Measurements from ENCODE around the gene PCNX2.

DNA sequence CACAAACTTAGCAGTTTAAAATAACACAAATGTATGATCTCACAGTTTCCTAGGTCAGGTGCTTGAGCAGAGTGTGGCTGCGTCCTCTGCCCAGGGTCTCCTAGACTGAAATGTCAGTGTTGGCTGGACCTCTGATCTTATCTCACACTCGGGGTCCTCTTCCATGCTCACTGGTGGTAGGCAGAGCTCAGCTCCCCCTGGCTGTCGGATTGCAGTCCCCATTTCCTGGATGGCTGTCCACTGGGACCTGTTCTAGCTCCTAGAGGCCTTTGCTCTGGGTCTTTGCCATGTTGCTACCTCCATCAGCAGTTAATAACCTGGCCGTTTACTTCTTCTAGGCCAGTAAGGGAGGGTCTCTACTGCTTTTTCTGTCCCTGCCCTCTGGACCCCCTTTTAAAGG, 107.5 kb downstream of the PCNX2 start:
- TF ChIP-seq RFX5 (IDR thresholded peaks at IDR 0.05; ENCODE audit: low read depth, low read length) (no peak), CHD2 (IDR thresholded peaks at IDR 0.05; ENCODE audit: borderline replicate concordance, low read depth, low read length) (no peak), EZH2 (IDR thresholded peaks at IDR 0.05; ENCODE audit: borderline replicate concordance, control insufficient read depth, low read depth, low read length) (no peak), ATF3 (IDR thresholded peaks at IDR 0.05; ENCODE audit: borderline replicate concordance, extremely low read depth, low read depth, low read length) (no peak)
- TF ChIP-seq, protein P1, sequence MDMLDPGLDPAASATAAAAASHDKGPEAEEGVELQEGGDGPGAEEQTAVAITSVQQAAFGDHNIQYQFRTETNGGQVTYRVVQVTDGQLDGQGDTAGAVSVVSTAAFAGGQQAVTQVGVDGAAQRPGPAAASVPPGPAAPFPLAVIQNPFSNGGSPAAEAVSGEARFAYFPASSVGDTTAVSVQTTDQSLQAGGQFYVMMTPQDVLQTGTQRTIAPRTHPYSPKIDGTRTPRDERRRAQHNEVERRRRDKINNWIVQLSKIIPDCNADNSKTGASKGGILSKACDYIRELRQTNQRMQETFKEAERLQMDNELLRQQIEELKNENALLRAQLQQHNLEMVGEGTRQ (IDR thresholded peaks at IDR 0.05; ENCODE audit: borderline replicate concordance, low read depth, low read length), result no peak

Measured in GM12878 (cell line).